Measurements from ENCODE around the gene MS4A3. TPM values are rescaled to one million over a fixed set of nuclear protein-coding genes. Genes with fewer than 3 reads are reported as not detected.

Gene MS4A3
- not detected in 2 replicates for total RNA-seq (ENCODE audit: low replicate concordance)

GRCh38 chr11:60056349-60056969 lies at the start of gene MS4A3:
TSS of gene MS4A3 (plus strand) at chr11:60056665. CDS start at chr11:60061161, 4,496 bp downstream.

GRCh38 chr11:60016881-60017280 lies 39.6 kb upstream of the MS4A3 start, which contains the start of gene OOSP4B:
TSS of gene OOSP4B (plus strand) at chr11:60017181.

GRCh38 chr11:60040109-60040508 lies 16.4 kb upstream of the MS4A3 start, which contains the start of gene OOSP2:
TSS of gene OOSP2 (plus strand) at chr11:60040409. CDS start at chr11:60040460, 51 bp downstream.

GRCh38 chr11:60088364-60088763 lies 31.9 kb downstream of the MS4A3 start, which contains the start of gene MS4A2:
TSS of gene MS4A2 (plus strand) at chr11:60088664. CDS start at chr11:60088766, 102 bp downstream.

Other genes with a start within 250 kb of the MS4A3 start
- 30.5 and 35.3 TPM in 2 replicates for gene MRPL16, start 245.9 kb upstream of the MS4A3 start, total RNA-seq (ENCODE audit: low replicate concordance)
- gene CBLIF, start 211.2 kb upstream of the MS4A3 start, total RNA-seq (ENCODE audit: low replicate concordance) = not detected in 2 replicates
- gene TCN1, start 190.2 kb upstream of the MS4A3 start, total RNA-seq (ENCODE audit: low replicate concordance) = not detected in 2 replicates
- not detected in 2 replicates for gene OOSP3, start 177.9 kb upstream of the MS4A3 start, total RNA-seq (ENCODE audit: low replicate concordance)
- not detected in 2 replicates for gene OOSP1, start 118.2 kb upstream of the MS4A3 start, total RNA-seq (ENCODE audit: low replicate concordance)
- gene OOSP4A, start 92.6 kb upstream of the MS4A3 start, total RNA-seq (ENCODE audit: low replicate concordance) = not detected in 2 replicates
- gene OOSP4B, start 39.5 kb upstream of the MS4A3 start, total RNA-seq (ENCODE audit: low replicate concordance) = not detected in 2 replicates
- not detected in 2 replicates for gene OOSP2, start 16.3 kb upstream of the MS4A3 start, total RNA-seq (ENCODE audit: low replicate concordance)
- gene MS4A2, start 32.0 kb downstream of the MS4A3 start, total RNA-seq (ENCODE audit: low replicate concordance) = not detected in 2 replicates
- not detected in 2 replicates for gene MS4A6A, start 126.4 kb downstream of the MS4A3 start, total RNA-seq (ENCODE audit: low replicate concordance)
- gene MS4A4E, start 186.5 kb downstream of the MS4A3 start, total RNA-seq (ENCODE audit: low replicate concordance) = not detected in 2 replicates
- gene MS4A4A, start 224.0 kb downstream of the MS4A3 start, total RNA-seq (ENCODE audit: low replicate concordance) = not detected in 2 replicates

All from smooth muscle cell of the coronary artery (primary cell).